NCI-H187 (cell line): ENCODE results near the gene AGPAT3.
A peak's percentile ranks its signal among the peaks of the same experiment; 100 is the strongest.

Source experiments
- DNase-seq, 2 experiments: peaks; one replicate each; lab custom pipeline; 2025; lab: John Stamatoyannopoulos, UW

AGPAT3 gene

GRCh38 chr21:43994646-43995045, 129.6 kb downstream of the AGPAT3 start:
- no peak for DNase-seq

GRCh38 chr21:43995521-43996105, 130.6 kb downstream of the AGPAT3 start:
- DNase-seq = no peak

- no peak for DNase-seq
These were observed 133.0 kb downstream of the AGPAT3 start for GRCh38 chr21:43997766-43998742.

- no peak for DNase-seq
These were observed 135.3 kb downstream of the AGPAT3 start for GRCh38 chr21:44000360-44000759.

GRCh38 chr21:44002511-44002910, 137.5 kb downstream of the AGPAT3 start:
- no peak for DNase-seq

- no peak for DNase-seq
These were observed 138.4 kb downstream of the AGPAT3 start for GRCh38 chr21:44003307-44003966.

GRCh38 chr21:44005071-44005470, 140.0 kb downstream of the AGPAT3 start:
- no peak for DNase-seq

- no peak for DNase-seq
These were observed 140.6 kb downstream of the AGPAT3 start for GRCh38 chr21:44005593-44005992.

GRCh38 chr21:44006017-44006619, 141.1 kb downstream of the AGPAT3 start:
- DNase-seq = no peak

GRCh38 chr21:44006656-44007055, 141.6 kb downstream of the AGPAT3 start:
- no peak for DNase-seq

- DNase-seq = no peak
These were observed 145.4 kb downstream of the AGPAT3 start for GRCh38 chr21:44010429-44010828.

GRCh38 chr21:44011123-44011522, 146.1 kb downstream of the AGPAT3 start:
- no peak for DNase-seq

GRCh38 chr21:44011579-44012473, 146.8 kb downstream of the AGPAT3 start, which contains the start of gene TRAPPC10:
TSS of gene TRAPPC10 (plus strand) at chr21:44012309. CDS start at chr21:44012494, 185 bp downstream.
- DNase-seq = peak; percentile 60 to 85

- peak in 1 of 2 experiments; percentile 33 for DNase-seq
These were observed 147.7 kb downstream of the AGPAT3 start for GRCh38 chr21:44012474-44013379.

- no peak for DNase-seq
These were observed 148.5 kb downstream of the AGPAT3 start for GRCh38 chr21:44013380-44014088.

GRCh38 chr21:44017601-44018000, 152.6 kb downstream of the AGPAT3 start:
- no peak for DNase-seq

- no peak for DNase-seq
These were observed 153.1 kb downstream of the AGPAT3 start for GRCh38 chr21:44018127-44018526.

- no peak for DNase-seq
These were observed 154.0 kb downstream of the AGPAT3 start for GRCh38 chr21:44018813-44019567.

GRCh38 chr21:44019568-44019958, 154.5 kb downstream of the AGPAT3 start:
- no peak for DNase-seq
